NCI-H187 treated with DMSO at 0.1 percent for 48 hours (cell line): ENCODE measurements around the gene TMED6.
"Not testable (repeated sequence)": the region's sequence is repeated elsewhere in the genome, so short reads cannot be mapped to it uniquely, and the experiment has no call there.

Experiments used
- DNase-seq: peaks from one replicate; lab custom pipeline; 2025; lab: John Stamatoyannopoulos, UW

The TMED6 gene

GRCh38 chr16:69301861-69302260 lies 49.7 kb downstream of the TMED6 start:
- no peak for DNase-seq

DNA sequence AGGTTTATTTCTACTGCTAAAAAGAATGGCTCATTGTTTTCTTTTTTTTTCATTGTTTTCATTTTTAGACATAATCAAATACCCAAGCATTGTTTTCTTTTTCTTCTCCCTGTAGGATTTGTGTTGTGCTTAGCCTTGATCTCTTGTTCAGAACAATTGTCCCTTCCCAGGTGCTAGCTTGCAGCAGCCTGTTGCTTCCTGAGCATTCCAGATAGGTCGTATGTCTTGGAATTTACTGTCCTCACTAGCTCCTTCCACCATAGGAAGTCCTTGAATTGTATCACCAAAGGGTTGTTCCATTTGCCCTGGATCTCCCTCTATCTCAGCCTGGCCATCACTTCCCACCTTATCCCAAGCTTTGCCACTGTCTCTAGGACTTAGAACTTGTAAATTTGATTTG lies 50.4 kb downstream of the TMED6 start:
- DNase-seq: no peak

- DNase-seq: no peak
These were observed 53.3 kb downstream of the TMED6 start for GRCh38 chr16:69298261-69298660.

- DNase-seq: not testable (repeated sequence)
These were observed 54.8 kb downstream of the TMED6 start for GRCh38 chr16:69296771-69297170.

GRCh38 chr16:69294051-69294450 lies 57.5 kb downstream of the TMED6 start:
- no peak for DNase-seq

GRCh38 chr16:69293401-69293800 lies 58.2 kb downstream of the TMED6 start:
- no peak for DNase-seq
